A549 (cell line): Measurements from ENCODE around the gene GBE1. TPM values are rescaled to one million over a fixed set of nuclear protein-coding genes. Genes with fewer than 3 reads are reported as not detected.

Experiments
- ATAC-seq, 2 experiments: fragments of 200-7000 bp in 1 of 2; fragments of >200 bp in 1 of 2; cut with Nextera tagmentation in 1 of 2; cut with Tn5 transposase in 1 of 2; 3 replicates each; pipeline versions ENCODE4 v1.8.0 to v1.9.1; 2018 to 2020; ENCODE audit warnings: mild to moderate bottlenecking in 1 of 2, moderate library complexity in 1 of 2
- CTCF ChIA-PET: fragments of 300-600 bp; sonication (Branson Sonifier 250); formaldehyde crosslinking; extraction: SDS; loops from one replicate; lab custom pipeline; 2021; ENCODE audit warnings: antibody characterized with exemption, inconsistent platforms; lab: Yijun Ruan, JAX
- POLR2A ChIA-PET: fragments of 350-600 bp; formaldehyde crosslinking; extraction: SDS; loops from one replicate; lab custom pipeline; 2021; ENCODE audit warnings: antibody characterized with exemption, inconsistent platforms; lab: Yijun Ruan, JAX
- DNase-seq, 2 experiments: peaks; one replicate each; pipeline versions ENCODE4 v3.0.0 to v3.0.0-alpha.2; 2011 to 2016; ENCODE audit warnings: low read depth in 1 of 2, low spot score in 1 of 2
- FAIRE-seq: peaks from 2 replicates; lab custom pipeline; 2011; peaks lifted over from hg19 to GRCh38; lab: Jason Lieb, UNC
- H3K27ac ChIP-seq, 2 experiments: fragments of >200 bp; sonication (Bioruptor Twin); formaldehyde crosslinking; 3 replicates each; pipeline ENCODE4 v1.5.1; 2016 to 2017
- H3K4me1 ChIP-seq: fragments of >200 bp; sonication (Bioruptor Twin); formaldehyde crosslinking; 3 replicates; pipeline ENCODE4 v1.6.1; 2016
- H3K4me2 ChIP-seq: fragments of >200 bp; sonication (Bioruptor Twin); formaldehyde crosslinking; 3 replicates; pipeline ENCODE4 v1.6.1; 2016
- H3K4me3 ChIP-seq: fragments of >200 bp; sonication (Bioruptor Twin); formaldehyde crosslinking; 3 replicates; pipeline ENCODE4 v1.5.1; 2016
- H3K9me3 ChIP-seq: fragments of >200 bp; sonication (Bioruptor Twin); formaldehyde crosslinking; 3 replicates; pipeline ENCODE4 v1.6.1; 2016
- BHLHE40 ChIP-seq: IDR thresholded peaks from 2 replicates; pipeline ENCODE4 v1.6.1; 2012; ENCODE audit warnings: low read depth, low read length, inconsistent platforms
- CHD2 ChIP-seq: fragments of 150-350 bp; IDR thresholded peaks from 2 replicates; pipeline ENCODE4 v1.6.1; 2014; ENCODE audit warnings: low read length; ENCODE audit not compliant: partially characterized antibody
- CHD4 ChIP-seq: fragments of 200-600 bp; sonication (generic); IDR thresholded peaks from 2 replicates; pipeline ENCODE4 v1.6.1; 2016; ENCODE audit warnings: antibody characterized with exemption, mild to moderate bottlenecking, borderline replicate concordance
- EHMT2 ChIP-seq: fragments of 200-600 bp; sonication (generic); IDR thresholded peaks from 2 replicates; pipeline ENCODE4 v1.6.1; 2016; ENCODE audit warnings: antibody characterized with exemption, low read depth, mild to moderate bottlenecking, moderate library complexity
- ESRRA ChIP-seq: fragments of 150-350 bp; IDR thresholded peaks from 2 replicates; pipeline ENCODE4 v1.6.1; 2014; ENCODE audit warnings: mild to moderate bottlenecking, low read length, borderline replicate concordance
- FOXS1 ChIP-seq: fragments of 250-450 bp; sonication (Bioruptor Pico); IDR thresholded peaks from 2 replicates; pipeline ENCODE4 v1.5.0; 2020; ENCODE audit warnings: mild to moderate bottlenecking, moderate library complexity
- GATA3 ChIP-seq: IDR thresholded peaks from 2 replicates; pipeline ENCODE4 v1.6.1; 2012; ENCODE audit warnings: borderline replicate concordance
- HOXB13 ChIP-seq: fragments of 250-450 bp; sonication (Bioruptor Pico); IDR thresholded peaks from 2 replicates; pipeline ENCODE4 v1.5.0; 2020; ENCODE audit warnings: low read depth, mild to moderate bottlenecking, moderate library complexity
- HOXB5 ChIP-seq: fragments of 250-450 bp; sonication (Bioruptor Pico); IDR thresholded peaks from 2 replicates; pipeline ENCODE4 v1.5.0; 2020; ENCODE audit warnings: mild to moderate bottlenecking, moderate library complexity
- JUN ChIP-seq, 2 experiments: fragments of >200 bp; sonication (Bioruptor Twin); formaldehyde crosslinking; IDR thresholded peaks; 2 replicates in 1 of 2; 3 replicates in 1 of 2; pipeline ENCODE4 v1.6.1; 2016 to 2017
- KDM1A ChIP-seq: fragments of 200-600 bp; sonication (generic); IDR thresholded peaks from 2 replicates; pipeline ENCODE4 v1.6.1; 2016; ENCODE audit warnings: low read depth, mild to moderate bottlenecking
- MAFK ChIP-seq: fragments of 450-650 bp; IDR thresholded peaks from 2 replicates; pipeline ENCODE4 v1.6.1; 2014; ENCODE audit not compliant: partially characterized antibody
- NPAS2 ChIP-seq: fragments of 250-450 bp; sonication (Bioruptor Pico); IDR thresholded peaks from 2 replicates; pipeline ENCODE4 v1.8.0; 2022; ENCODE audit warnings: mild to moderate bottlenecking, moderate library complexity, borderline replicate concordance
- PHF8 ChIP-seq: fragments of 200-600 bp; sonication (generic); IDR thresholded peaks from 2 replicates; pipeline ENCODE4 v1.6.1; 2016; ENCODE audit warnings: low read depth, mild to moderate bottlenecking, antibody characterized with exemption, moderate library complexity, borderline replicate concordance
- POLR2AphosphoS2 ChIP-seq: conservative IDR thresholded peaks from 2 replicates; pipeline ENCODE4 v1.6.1; 2012; ENCODE audit warnings: low read length, improper control_type of control experiment, inconsistent platforms
- SMC3 ChIP-seq: fragments of >200 bp; sonication (Bioruptor Twin); formaldehyde crosslinking; IDR thresholded peaks from 3 replicates; pipeline ENCODE4 v1.6.1; 2018; ENCODE audit warnings: inconsistent platforms
- SREBF2 ChIP-seq: fragments of 450-650 bp; IDR thresholded peaks from 2 replicates; pipeline ENCODE4 v1.6.1; 2014; ENCODE audit warnings: mild to moderate bottlenecking, moderate library complexity
- TP53 ChIP-seq: fragments of 250-450 bp; sonication (Bioruptor Pico); IDR thresholded peaks from 2 replicates; pipeline ENCODE4 v1.5.0; 2021; ENCODE audit warnings: mild to moderate bottlenecking, moderate library complexity
- ZSCAN20 ChIP-seq: fragments of 250-450 bp; sonication (Bioruptor Pico); IDR thresholded peaks from 2 replicates; pipeline ENCODE4 v1.8.0; 2022; ENCODE audit warnings: mild to moderate bottlenecking, moderate library complexity
- WGBS: methylation state at CpG from one replicate; pipeline ENCODE4 v1.1.6; 2017; ENCODE audit errors: missing lambda C conversion rate; 5-methylcytosine and 5-hydroxymethylcytosine counted together
- polyA plus RNA-seq, 4 experiments: library from polyadenylated mRNA; depleted of rRNA in 3 of 4; stranded (reverse); fragments of >200 nt; fragmentation: RNase III in 1 of 4; extraction: RNeasy Plus Mini Kit Qiagen cat#74134 plus additional on column Dnase treatment in 1 of 4; gene quantifications; 2 replicates in 3 of 4; 3 replicates in 1 of 4; pipeline ENCODE4 v1.2.3, GENCODE V29; 2011 to 2017
- TF ChIP-seq, protein P1 (sequence below): IDR thresholded peaks from 2 replicates; pipeline ENCODE4 v1.6.1; 2012
- TF ChIP-seq, protein P2 (sequence below): fragments of >200 bp; sonication (Bioruptor Twin); formaldehyde crosslinking; IDR thresholded peaks from 2 replicates; pipeline ENCODE4 v1.6.1; 2016
- TF ChIP-seq, protein P3 (sequence below): fragments of 200-600 bp; sonication (generic); IDR thresholded peaks from 2 replicates; pipeline ENCODE4 v1.6.1; 2016; ENCODE audit warnings: antibody characterized with exemption, mild to moderate bottlenecking, moderate library complexity
- TF ChIP-seq, protein P4 (sequence below): fragments of 150-350 bp; IDR thresholded peaks from 2 replicates; pipeline ENCODE4 v1.6.1; 2014; ENCODE audit warnings: low read depth, mild to moderate bottlenecking, low read length

Gene GBE1
- polyA plus RNA-seq, 2 of the 4 experiments (the other 2 are of a cell fraction) = 39.5 to 55.0 TPM

DNA sequence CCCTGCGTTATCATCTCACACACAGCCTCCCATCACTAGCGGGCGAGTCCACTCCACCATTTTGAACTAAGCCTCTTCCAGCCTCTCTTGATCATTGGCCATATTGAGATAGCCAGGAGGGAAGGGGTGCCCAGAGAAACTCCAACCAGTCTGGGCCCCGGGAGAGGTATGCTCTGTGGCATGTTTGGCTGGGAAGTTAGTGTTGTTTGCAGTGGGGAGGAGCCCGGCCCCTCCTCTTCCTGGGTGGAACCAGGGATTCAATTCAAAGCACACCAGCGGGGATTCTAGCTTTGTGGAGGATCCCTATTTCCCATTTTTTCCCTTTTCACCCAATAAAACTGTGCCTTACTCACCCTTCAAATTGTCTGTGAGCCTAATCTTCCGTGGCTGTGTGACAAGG, 71.8 kb downstream of the GBE1 start:
- ATAC-seq (no peak), FAIRE-seq (no peak), DNase-seq (no peak)
- CTCF ChIA-PET = interaction anchor here (0.8 kb wide), 1 partner anchor 12 kb away, joined by 3 read pairs; no protein-coding TSS in a partner anchor
- Histone ChIP-seq H3K4me1 (peaks cover 17% of the 10 kb centered on the region), H3K4me2 (no peak overlapping the region), H3K4me3 (no peak overlapping the region), H3K27ac (no peak overlapping the region), H3K9me3 (no peaks in the 10 kb centered on the region)
- POLR2A ChIA-PET = no interaction called here
- no peak for TF ChIP-seq ESRRA
- no peak for TF ChIP-seq EHMT2
- TF ChIP-seq POLR2AphosphoS2 = no peak
- TF ChIP-seq PHF8 = no peak
- TF ChIP-seq CHD2 = no peak
- TF ChIP-seq HOXB13 (CRISPR knock-in tag) = no peak
- no peak for TF ChIP-seq KDM1A
- TF ChIP-seq, protein P1, sequence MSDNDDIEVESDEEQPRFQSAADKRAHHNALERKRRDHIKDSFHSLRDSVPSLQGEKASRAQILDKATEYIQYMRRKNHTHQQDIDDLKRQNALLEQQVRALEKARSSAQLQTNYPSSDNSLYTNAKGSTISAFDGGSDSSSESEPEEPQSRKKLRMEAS = no peak
- TF ChIP-seq, protein P2, sequence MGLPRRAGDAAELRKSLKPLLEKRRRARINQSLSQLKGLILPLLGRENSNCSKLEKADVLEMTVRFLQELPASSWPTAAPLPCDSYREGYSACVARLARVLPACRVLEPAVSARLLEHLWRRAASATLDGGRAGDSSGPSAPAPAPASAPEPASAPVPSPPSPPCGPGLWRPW = no peak
- TF ChIP-seq SREBF2 = no peak
- TF ChIP-seq, protein P3, sequence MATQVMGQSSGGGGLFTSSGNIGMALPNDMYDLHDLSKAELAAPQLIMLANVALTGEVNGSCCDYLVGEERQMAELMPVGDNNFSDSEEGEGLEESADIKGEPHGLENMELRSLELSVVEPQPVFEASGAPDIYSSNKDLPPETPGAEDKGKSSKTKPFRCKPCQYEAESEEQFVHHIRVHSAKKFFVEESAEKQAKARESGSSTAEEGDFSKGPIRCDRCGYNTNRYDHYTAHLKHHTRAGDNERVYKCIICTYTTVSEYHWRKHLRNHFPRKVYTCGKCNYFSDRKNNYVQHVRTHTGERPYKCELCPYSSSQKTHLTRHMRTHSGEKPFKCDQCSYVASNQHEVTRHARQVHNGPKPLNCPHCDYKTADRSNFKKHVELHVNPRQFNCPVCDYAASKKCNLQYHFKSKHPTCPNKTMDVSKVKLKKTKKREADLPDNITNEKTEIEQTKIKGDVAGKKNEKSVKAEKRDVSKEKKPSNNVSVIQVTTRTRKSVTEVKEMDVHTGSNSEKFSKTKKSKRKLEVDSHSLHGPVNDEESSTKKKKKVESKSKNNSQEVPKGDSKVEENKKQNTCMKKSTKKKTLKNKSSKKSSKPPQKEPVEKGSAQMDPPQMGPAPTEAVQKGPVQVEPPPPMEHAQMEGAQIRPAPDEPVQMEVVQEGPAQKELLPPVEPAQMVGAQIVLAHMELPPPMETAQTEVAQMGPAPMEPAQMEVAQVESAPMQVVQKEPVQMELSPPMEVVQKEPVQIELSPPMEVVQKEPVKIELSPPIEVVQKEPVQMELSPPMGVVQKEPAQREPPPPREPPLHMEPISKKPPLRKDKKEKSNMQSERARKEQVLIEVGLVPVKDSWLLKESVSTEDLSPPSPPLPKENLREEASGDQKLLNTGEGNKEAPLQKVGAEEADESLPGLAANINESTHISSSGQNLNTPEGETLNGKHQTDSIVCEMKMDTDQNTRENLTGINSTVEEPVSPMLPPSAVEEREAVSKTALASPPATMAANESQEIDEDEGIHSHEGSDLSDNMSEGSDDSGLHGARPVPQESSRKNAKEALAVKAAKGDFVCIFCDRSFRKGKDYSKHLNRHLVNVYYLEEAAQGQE = no peak
- no peak for TF ChIP-seq MAFK
- TF ChIP-seq FOXS1 (CRISPR knock-in tag) = no peak
- no peak for TF ChIP-seq JUN (IDR thresholded peaks at IDR 0.05)
- no peak for TF ChIP-seq TP53 (CRISPR knock-in tag)
- TF ChIP-seq GATA3 = no peak
- WGBS = 91% methylated on average over 7 of the region's 7 CpGs

DNA sequence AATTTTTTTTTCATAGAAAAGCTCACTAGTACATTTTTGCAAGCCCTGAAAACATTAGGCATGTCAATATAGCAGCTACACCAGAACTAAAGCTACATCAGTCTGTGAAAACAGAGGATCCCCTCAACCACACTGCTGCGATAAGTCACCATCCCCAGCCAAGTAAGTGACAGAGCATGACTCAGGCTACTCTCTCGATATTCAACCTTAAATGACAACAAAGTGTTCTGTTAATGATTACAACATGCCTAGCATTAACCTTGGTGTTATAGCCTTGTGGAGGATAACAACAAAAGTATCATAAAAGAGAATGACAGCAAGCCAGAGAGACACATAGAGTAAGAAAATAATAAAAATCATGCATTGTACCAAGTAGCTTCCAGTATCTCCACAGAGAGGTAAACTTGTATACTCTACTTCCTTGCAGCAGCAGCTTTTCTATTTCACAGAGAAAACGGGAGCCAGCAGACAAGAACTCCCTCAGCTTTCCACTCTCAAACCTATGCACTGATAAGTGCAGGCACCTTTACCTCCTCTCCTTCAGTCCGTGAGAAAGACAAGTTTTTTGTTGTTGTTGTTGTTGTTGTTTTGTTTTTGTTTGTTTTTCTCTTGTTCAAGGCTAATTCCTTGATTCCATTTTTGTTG, 76.6 kb downstream of the GBE1 start:
- Histone ChIP-seq H3K27ac (peak overlapping the region; percentile 55 to 65; a peak in 5 of 6 replicates), H3K4me3 (no peak overlapping the region; the same call in 2 of the 3 replicates), H3K9me3 (no peaks in the 10 kb centered on the region), H3K4me1 (peaks cover 23% of the 10 kb centered on the region), H3K4me2 (peak overlapping the region; percentile 78)
- ATAC-seq (peak; percentile 88 to 91), FAIRE-seq (peak; percentile 93), DNase-seq (peak; percentile 21 to 38)
- ChIA-PET POLR2A (no interaction called here), CTCF (interaction anchor here (0.9 to 1.0 kb wide), 3 partner anchors 18 to 268 kb away, joined by 3 read pairs; no protein-coding TSS in a partner anchor)
- WGBS = 15% methylated on average over 4 of the region's 4 CpGs
- TF ChIP-seq CHD4 (no peak), ESRRA (no peak), BHLHE40 (no peak), SMC3 (no peak), NPAS2 (CRISPR knock-in tag) (no peak), HOXB5 (no peak), ZSCAN20 (CRISPR knock-in tag) (no peak)
- TF ChIP-seq, protein P4, sequence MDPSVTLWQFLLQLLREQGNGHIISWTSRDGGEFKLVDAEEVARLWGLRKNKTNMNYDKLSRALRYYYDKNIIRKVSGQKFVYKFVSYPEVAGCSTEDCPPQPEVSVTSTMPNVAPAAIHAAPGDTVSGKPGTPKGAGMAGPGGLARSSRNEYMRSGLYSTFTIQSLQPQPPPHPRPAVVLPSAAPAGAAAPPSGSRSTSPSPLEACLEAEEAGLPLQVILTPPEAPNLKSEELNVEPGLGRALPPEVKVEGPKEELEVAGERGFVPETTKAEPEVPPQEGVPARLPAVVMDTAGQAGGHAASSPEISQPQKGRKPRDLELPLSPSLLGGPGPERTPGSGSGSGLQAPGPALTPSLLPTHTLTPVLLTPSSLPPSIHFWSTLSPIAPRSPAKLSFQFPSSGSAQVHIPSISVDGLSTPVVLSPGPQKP = no peak
